Coronary artery (tissue), 2 donors: ENCODE data around the gene C16orf78.

Experiments
- DNase-seq: peaks from one replicate; pipeline ENCODE4 v3.0.0-alpha.2; 2017; ENCODE audit warnings: low spot score
- H3K27ac ChIP-seq, 2 donors: fragments of 200-600 bp; sonication (generic); one replicate each; pipeline ENCODE4 v1.5.1; 2016 to 2019
- H3K4me3 ChIP-seq: fragments of 200-600 bp; sonication (generic); 2 replicates; pipeline ENCODE4 v1.5.1; 2016; ENCODE audit warnings: mild to moderate bottlenecking, moderate library complexity
- TF ChIP-seq, protein P1 (sequence below): fragments of 200-600 bp; sonication (generic); IDR thresholded peaks from one replicate; pipeline ENCODE4 v1.5.1; 2019; ENCODE audit warnings: antibody characterized with exemption

The C16orf78 gene

DNA sequence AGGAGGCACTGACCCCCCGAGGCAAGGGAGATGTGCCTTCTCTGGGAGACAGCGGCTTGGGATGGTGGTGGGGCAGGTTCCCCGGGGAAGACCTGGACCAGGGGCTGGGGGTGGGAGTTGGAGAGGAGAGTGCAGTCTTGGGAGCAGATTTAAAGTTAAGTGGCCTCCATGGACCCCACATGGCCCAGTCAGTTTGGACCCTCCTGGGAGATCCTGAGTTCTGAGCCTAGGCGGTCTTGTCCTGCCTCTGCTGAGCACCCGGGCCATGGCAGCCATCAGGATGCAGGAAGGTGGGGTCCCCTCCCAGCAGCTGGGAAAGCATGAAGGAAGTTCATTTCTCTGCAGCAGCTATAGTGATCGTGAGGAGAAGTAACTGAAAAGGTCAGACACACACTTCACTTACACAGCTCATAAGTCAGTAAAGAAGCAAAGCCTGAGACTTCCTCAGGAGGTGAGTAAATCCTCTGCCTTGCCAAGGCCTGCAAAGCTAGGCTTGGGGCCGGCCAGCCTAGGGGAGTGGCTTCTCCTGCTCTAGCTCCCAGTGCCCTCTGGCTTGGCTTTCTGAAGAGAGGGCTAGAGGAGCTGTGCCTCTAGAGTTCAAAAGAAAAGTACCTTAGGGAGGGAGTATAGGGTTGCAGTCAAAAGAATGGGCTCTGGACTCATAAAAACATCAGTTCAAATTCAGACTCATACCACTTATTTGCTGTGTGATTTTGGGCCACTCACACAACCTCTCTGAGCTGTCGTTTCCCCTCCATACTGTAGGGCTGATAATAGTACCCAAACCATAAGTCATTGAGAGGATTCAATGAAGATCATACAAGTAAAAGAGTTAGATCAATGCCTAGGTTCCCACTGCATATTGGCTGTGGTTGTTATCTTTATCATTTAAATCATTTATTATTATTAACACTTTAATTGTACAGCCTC lies 31.0 kb upstream of the C16orf78 start:
- TF ChIP-seq, protein P1, sequence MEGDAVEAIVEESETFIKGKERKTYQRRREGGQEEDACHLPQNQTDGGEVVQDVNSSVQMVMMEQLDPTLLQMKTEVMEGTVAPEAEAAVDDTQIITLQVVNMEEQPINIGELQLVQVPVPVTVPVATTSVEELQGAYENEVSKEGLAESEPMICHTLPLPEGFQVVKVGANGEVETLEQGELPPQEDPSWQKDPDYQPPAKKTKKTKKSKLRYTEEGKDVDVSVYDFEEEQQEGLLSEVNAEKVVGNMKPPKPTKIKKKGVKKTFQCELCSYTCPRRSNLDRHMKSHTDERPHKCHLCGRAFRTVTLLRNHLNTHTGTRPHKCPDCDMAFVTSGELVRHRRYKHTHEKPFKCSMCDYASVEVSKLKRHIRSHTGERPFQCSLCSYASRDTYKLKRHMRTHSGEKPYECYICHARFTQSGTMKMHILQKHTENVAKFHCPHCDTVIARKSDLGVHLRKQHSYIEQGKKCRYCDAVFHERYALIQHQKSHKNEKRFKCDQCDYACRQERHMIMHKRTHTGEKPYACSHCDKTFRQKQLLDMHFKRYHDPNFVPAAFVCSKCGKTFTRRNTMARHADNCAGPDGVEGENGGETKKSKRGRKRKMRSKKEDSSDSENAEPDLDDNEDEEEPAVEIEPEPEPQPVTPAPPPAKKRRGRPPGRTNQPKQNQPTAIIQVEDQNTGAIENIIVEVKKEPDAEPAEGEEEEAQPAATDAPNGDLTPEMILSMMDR = no peak
- peak; percentile 66 for DNase-seq
- H3K4me3 ChIP-seq = no peak overlapping the region
- H3K27ac ChIP-seq = no peak overlapping the region

DNA sequence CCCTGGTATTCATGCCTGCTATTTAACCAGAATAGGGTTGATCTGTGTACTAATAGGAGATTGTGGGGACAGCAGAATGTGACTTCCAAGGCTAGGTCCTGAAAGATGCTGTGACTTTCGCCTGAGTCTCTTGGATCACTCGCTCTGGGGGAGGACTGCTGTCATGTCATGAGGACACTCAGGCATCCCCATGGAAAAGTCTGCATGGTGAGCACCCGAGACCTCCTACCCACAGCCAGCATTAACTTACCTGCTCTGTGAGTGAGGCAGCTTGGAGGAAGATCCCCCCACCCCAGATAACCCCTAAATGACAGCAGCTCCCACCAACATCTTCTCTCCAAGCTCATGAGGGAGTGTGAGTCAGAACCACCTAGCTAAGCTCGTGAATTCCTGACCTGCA lies 30.3 kb upstream of the C16orf78 start:
- Histone ChIP-seq H3K27ac (no peak overlapping the region), H3K4me3 (no peak overlapping the region)
- DNase-seq = peak; percentile 36
- TF ChIP-seq, protein P1 = no peak

DNA sequence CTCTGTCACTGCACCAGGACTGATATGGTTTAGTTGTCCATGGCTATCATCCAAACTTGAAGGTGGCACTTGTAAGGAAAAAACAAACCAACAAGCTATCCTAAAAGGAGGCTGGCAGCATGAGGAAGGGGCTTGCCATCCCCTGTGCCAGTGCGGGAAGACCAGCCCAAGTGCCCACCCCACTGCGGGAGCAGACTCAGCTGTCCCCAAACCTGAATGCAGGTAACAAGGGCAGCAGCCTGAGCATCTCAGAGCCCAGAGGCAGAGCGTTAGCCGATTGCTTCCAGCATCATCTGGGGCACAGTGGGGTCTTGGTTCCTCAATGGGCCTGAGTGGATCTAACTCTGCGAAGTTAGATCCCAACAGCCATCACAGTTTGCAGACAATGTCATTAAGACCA lies 29.2 kb upstream of the C16orf78 start:
- no peak overlapping the region for H3K27ac ChIP-seq
- TF ChIP-seq, protein P1 = no peak
- no peak overlapping the region for H3K4me3 ChIP-seq
- DNase-seq = peak; percentile 54

DNA sequence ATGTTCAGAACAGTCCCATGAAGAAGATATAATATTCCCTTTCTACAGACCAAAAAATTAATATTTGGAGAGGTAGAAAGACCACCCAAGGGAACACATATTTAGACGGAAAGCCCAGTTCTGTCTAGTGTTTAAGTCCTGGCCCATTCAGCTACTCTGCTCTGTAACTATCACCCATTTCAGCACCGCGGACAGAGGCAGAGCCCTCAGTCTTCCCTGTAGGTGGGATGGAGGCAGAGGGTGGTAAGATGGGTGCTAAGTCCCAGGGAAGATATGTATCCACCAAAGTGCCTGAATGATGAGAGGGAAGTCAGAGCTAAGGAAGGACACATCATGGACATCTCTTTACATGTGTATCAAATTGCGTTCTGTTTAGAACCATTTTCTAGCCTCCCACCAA lies 27.8 kb upstream of the C16orf78 start:
- TF ChIP-seq, protein P1 = no peak
- Histone ChIP-seq H3K27ac (no peak overlapping the region), H3K4me3 (no peak overlapping the region)
- DNase-seq = peak; percentile 19

DNA sequence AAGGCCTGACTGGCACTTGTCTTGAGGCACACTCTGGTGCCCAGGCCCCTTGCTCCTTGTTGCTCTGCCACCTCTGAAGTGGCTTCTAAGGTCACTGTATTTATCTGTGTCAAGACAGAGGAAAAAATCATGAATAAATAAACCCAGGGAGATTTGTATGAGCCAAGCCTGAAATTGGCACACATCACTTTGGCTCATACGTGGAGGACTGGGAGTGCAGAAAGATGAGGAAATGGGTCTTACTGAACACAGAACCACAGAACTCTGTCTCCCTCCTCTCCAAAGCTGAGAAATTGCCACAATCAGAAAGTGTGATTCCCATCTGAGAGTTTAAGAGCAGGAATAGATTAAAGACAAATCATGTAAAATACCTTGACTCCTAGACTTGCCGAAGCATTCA lies 27.1 kb upstream of the C16orf78 start:
- TF ChIP-seq, protein P1 = no peak
- peak; percentile 24 for DNase-seq
- Histone ChIP-seq H3K4me3 (no peak overlapping the region), H3K27ac (no peak overlapping the region)

DNA sequence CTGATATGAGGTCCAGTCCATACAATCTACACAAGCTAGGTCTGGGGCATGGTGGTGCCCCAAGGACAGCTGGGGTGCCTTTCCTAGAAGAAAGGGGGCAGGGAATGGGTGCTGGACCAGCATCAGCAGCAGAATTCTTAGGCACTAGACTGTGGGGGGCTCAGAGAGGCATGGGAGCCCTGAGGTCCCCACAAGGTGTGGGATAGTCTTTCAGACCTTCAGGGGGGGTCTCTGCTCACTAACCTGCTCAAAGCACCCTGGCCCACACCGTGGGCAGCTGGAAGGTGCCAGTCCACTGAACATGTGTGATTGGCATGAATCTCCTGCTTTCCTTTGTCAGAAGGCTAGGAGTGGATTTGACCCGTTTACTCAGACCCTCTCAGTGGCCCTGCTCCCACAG lies 26.1 kb upstream of the C16orf78 start:
- no peak overlapping the region for H3K27ac ChIP-seq
- no peak overlapping the region for H3K4me3 ChIP-seq
- DNase-seq = peak; percentile 66
- TF ChIP-seq, protein P1 = no peak
